HG03103 (cell line): ENCODE data around the gene TUBB8B.
"Not testable (repeated sequence)": the region's sequence is repeated elsewhere in the genome, so short reads cannot be mapped to it uniquely, and the experiment has no call there.

Experiments
- ATAC-seq: cut with Tn5 transposase; IDR thresholded peaks from one replicate; pipeline ENCODE4 v1.9.1; 2021; ENCODE audit warnings: low read depth; ENCODE audit not compliant: unreplicated experiment

Gene TUBB8B

DNA sequence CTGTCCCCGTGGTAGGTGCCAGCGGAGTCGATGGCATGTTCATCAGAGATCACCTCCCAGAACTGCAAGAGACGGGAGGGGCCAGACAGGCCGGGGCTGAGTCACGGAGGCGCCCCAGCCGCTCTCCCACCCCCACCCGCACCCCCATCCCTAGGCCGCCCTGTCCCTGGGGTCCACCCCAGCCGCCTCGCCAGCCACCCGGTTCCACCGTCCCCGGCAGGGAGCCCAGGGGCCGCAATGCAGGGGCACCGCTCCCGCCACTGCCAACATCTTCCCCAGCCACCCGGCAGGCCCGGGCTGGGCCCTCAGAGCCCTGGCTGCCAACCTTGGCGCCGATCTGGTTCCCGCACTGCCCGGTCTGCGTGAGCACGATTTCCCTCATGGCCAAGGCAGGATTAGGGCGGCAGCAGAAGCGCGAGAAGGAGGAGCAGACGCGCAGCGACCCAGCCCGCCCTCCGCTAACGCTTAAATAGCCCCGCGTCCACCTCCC lies at the start of gene TUBB8B:
TUBB8B (minus strand) TSS at position 440 of the 490 bp plus-strand sequence; CDS start at position 382, 58 bp downstream.
- not testable (repeated sequence) for ATAC-seq

- ATAC-seq = peak; percentile 95
Observed at GRCh38 chr18:97252-97914, 48.0 kb upstream of the TUBB8B start.

DNA sequence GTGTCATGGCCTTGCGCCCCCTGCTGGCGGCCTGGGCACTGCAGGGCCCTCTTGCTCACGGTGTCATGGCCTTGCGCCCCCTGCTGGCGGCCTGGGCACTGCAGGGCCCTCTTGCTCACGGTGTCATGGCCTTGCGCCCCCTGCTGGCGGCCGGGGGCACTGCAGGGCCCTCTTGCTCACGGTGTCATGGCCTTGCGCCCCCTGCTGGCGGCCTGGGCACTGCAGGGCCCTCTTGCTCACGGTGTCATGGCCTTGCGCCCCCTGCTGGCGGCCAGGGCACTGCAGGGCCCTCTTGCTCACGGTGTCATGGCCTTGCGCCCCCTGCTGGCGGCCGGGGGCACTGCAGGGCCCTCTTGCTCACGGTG lies 47.3 kb upstream of the TUBB8B start:
- ATAC-seq = not testable (repeated sequence)

DNA sequence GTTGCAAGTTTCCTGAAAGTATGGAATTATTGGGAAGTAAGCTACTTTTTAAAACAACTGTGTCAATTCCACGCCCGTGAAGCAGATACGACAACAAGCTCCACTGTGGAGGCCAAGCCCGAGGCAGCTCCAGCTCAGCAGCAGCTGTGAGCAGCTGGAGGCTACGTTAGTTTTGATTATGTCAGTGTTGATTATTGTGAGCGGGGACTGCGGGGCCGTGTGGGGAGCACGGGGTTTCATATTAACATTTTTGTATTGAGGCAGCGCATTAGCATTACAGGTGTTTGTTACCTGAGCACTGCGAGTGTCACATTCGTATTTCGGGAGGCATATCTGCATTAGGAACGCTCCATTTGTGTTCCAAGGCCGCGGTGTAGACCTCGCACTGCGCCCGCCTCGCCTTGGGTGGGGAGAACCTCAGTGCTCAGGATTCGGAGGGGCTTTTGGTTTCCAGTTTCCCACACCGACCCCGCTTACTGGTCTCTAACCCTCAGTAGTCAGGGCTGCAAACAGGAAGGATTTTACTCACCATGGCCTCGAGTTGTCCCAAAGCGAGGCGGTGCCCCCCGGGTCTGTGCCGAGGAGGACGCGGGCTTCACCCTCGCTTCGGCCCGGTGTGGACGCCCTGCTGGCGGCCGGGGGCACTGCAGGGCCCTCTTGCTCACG lies 46.8 kb upstream of the TUBB8B start:
- ATAC-seq = not testable (repeated sequence)

GRCh38 chr18:95580-95979 lies 46.2 kb upstream of the TUBB8B start:
- not testable (repeated sequence) for ATAC-seq

DNA sequence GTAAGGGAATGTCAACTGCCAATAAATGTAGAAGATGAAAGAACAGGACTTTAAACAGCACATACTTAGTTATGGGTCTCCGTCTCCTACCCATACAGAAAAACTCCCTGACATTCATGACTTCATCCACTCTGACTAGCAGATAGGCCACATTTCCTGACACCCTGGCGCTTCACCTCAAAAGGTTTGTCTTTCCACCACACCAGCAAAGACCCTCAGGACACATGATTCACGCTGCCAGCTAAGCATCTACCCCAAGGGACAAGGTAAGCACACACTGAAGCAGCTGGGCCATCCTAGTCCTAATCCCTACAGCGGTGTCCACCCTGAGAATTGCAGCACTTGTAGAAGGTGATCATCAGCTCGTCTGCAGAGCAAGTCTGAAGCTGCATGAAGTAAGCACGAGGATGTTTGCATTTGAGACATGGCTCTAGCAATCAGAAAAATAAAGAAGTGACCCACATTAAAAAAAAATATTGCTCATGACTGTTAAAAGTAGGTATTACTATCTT lies 44.5 kb upstream of the TUBB8B start:
- ATAC-seq = not testable (repeated sequence)

- ATAC-seq = not testable (repeated sequence)
Observed at GRCh38 chr18:91561-91960, 42.1 kb upstream of the TUBB8B start.

DNA sequence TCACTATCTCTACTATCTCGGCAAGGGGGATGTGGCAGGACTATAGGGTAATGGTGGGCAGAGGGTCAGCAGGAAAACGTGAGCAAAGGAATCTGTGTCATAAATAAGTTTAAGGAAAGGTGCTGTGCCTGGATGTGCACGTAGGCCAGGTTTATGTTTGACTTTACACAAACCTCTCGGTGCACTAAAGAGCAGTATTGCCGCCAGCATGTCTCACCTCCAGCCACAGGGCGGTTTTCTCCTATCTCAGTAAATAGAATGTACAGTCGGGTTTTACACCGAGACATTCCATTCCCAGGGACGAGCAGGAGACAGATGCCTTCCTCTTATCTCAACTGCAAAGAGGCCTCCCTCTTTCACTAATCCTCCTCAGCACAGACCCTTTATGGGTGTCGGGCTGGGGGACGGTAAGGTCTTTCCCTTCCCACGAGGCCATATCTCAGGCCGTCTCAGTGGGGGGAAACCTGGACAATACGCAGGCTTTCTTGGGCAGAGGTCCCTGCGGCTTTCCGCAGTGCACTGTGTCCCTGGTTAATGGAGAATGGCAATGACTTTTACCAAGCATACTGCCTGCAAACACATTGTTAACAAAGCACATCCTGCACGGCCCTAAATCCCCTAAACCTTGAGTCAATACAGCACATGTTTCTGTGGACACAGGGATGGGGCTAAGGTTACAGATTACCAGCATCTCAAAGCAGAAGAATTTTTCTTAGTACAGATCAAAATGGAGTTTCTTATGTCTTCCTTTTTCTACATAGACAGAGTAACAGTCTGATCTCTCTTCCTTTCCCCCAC lies 41.2 kb upstream of the TUBB8B start:
- not testable (repeated sequence) for ATAC-seq

DNA sequence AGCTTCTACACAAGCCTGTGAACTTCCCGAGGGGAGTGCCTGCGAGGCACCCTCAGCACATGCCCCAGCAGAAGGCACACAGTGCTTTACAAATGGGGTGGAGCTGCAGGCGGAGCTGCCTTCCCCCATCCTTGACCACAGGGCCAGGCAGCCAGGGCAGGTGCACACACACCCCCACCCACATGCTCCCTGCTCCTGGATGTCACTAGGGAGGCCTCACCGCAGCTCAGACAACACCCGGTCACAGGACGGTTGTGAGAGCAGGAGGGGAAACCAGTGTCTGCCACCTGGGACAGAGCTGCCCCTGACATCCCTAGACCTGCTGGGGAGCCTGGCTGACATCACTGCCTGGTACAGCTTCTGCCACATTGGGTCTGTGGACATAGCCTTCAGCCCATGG lies 39.7 kb upstream of the TUBB8B start:
- not testable (repeated sequence) for ATAC-seq

DNA sequence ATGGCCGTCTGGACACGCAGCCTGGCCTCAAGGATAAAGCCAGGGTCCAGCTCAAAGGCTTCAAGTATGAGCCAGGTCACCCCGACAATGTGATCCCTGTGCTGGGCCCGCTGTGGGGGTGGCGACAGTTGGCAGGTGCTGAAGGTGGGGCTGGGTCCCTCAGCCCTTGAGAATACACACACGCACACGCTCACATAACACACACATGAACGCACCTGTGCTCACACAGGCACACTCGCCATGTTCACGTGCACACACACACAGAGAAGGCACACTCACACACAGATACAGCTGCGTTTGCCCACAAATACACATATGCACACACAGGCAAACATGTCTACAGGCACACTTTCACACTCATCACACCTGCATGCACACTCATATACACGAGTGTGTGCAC lies 35.4 kb upstream of the TUBB8B start:
- ATAC-seq = not testable (repeated sequence)

DNA sequence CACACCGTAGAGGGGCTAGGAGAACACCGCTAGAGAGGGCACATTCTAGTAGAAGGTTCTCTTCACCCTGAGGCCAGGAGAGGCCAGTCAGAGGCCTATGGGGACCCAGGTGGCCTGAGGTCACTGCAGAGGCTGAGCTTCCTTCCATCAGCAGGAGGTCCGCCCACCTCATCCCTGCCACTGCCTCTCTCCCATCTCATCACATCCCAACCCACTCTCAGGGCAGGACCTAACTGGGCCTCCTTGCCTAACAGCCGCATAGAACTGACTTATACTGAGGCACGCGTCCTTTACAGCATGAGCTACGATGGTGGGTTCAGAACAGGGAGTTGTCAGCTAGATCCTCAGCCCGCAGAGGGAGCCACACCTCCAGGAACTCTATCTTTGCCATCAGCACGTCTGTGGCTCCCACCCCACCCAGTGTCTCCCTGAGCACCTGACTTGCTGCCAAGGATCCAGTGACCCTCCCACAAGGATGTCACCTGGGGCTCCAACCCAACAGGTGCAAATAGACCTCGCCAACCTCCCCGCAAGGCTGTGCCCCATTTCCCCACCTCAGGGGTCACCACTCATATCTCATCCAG lies 33.3 kb upstream of the TUBB8B start:
- not testable (repeated sequence) for ATAC-seq

DNA sequence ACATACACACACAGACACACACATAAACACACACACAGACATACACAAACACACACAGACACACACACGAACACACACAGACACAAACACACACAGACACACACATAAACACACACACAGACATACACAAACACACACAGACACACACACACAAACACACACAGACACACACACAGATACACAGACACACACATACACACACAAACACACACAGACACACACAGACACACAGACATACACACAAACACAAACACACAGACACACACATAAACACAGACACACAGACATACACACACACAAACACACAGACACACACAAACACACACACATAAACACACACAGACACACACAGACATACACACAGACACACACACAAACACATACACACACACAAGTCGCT lies 31.5 kb upstream of the TUBB8B start:
- not testable (repeated sequence) for ATAC-seq

DNA sequence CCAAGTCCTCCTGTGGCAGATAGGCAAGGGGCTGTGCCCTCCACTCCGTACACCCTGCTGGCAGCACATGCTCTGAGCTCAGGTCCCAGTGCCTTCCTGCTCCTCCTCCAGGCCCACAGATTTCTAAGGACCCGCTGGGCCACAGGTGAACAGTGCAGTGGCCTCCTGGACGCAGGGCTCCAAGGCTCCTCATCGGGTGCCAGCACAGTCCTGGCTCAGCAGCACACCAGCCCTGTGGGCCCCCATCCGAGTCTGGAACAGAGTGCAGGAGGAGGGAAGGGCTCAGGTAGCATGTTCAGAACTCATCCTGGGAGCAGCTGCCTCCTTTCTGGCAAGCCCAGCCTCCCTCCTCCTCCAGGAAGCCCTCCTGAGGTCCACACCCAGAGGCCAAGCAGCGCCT lies 30.8 kb upstream of the TUBB8B start:
- not testable (repeated sequence) for ATAC-seq

DNA sequence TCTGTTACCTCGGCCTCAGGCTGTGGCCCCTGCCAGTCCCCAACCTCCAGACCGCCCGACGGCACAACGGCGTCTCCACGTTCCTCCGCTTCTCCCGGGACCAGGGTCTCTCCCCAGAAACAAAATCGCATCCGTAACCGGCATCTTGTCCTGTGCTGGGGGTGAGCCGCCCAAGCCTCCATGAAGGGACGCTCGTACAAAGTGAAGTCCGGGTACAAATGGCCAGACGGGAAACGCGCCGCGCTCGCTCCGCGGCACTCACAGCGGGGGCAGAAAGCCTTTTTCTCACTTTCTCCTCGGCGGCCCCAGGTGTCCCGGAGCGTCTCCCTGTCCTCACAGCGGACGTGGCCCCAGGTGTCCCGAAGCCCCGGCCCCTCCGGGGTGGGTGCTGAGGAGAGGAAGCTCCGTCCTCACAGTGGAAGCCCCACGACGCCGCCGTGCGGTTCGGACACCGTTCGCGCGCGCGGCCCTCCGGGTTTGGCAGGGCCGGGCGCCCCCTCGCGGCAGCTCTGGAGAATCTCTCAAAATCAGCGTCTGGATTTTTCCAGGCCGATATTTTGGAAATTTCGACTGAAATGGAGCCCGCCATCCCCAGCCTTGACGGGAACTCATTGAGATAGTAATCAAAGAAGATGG lies 26.2 kb upstream of the TUBB8B start:
- not testable (repeated sequence) for ATAC-seq

- not testable (repeated sequence) for ATAC-seq
Observed at GRCh38 chr18:73181-73777, 23.9 kb upstream of the TUBB8B start.

- not testable (repeated sequence) for ATAC-seq
Observed at GRCh38 chr18:67701-68100, 18.3 kb upstream of the TUBB8B start.

- ATAC-seq = not testable (repeated sequence)
Observed at GRCh38 chr18:64279-64678, 14.9 kb upstream of the TUBB8B start.

GRCh38 chr18:63656-64055 lies 14.2 kb upstream of the TUBB8B start:
- not testable (repeated sequence) for ATAC-seq

- not testable (repeated sequence) for ATAC-seq
Observed at GRCh38 chr18:54388-54787, 5.0 kb upstream of the TUBB8B start.

DNA sequence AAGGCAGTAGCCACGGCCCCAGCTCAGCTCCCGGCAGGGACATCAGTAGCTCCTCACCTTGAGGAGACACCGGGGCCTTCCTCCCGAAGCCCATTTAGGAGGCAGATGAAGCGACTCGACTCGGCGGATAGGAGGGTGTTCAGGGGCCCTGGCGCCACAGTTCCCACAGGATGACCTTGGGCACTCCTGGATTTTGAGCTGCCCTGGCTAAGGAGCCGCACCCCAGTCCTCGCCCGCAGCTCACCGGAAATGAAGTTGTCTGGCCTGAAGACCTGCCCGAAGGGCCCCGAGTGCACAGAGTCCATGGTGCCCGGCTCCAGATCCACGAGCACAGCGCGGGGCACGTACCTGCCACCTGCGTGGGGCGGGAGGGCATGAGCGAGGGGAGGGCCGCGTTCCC lies 719 bp downstream of the TUBB8B start:
- not testable (repeated sequence) for ATAC-seq
